ENCODE results near the gene ARHGAP23.
"Not testable (repeated sequence)": the region's sequence is repeated elsewhere in the genome, so short reads cannot be mapped to it uniquely, and the experiment has no call there.

The ARHGAP23 gene

GRCh38 chr17:38530856-38531255 lies 102.6 kb downstream of the ARHGAP23 start:
- not testable (repeated sequence) for DNase-seq

GRCh38 chr17:38531761-38532160 lies 103.5 kb downstream of the ARHGAP23 start:
- DNase-seq: not testable (repeated sequence)

- DNase-seq: no peak
Measured at GRCh38 chr17:38532451-38532850, 104.2 kb downstream of the ARHGAP23 start.

- DNase-seq: no peak
Measured at GRCh38 chr17:38533241-38533640, 105.0 kb downstream of the ARHGAP23 start.

GRCh38 chr17:38533866-38534497 lies 105.7 kb downstream of the ARHGAP23 start:
- no peak for DNase-seq

- no peak for DNase-seq
Measured at GRCh38 chr17:38534498-38534885, 106.2 kb downstream of the ARHGAP23 start.

GRCh38 chr17:38535886-38536285 lies 107.6 kb downstream of the ARHGAP23 start:
- no peak for DNase-seq

GRCh38 chr17:38536661-38537060 lies 108.4 kb downstream of the ARHGAP23 start:
- DNase-seq: no peak

GRCh38 chr17:38538906-38539305 lies 110.6 kb downstream of the ARHGAP23 start:
- DNase-seq: no peak

GRCh38 chr17:38539386-38539785 lies 111.1 kb downstream of the ARHGAP23 start:
- no peak for DNase-seq

- DNase-seq: no peak
Measured at GRCh38 chr17:38540514-38541045, 112.3 kb downstream of the ARHGAP23 start.

GRCh38 chr17:38541281-38541680 lies 113.0 kb downstream of the ARHGAP23 start:
- DNase-seq: no peak

GRCh38 chr17:38542286-38542685 lies 114.0 kb downstream of the ARHGAP23 start:
- DNase-seq: no peak

- DNase-seq: no peak
Measured at GRCh38 chr17:38543403-38544174, 115.3 kb downstream of the ARHGAP23 start.

GRCh38 chr17:38544175-38544838 lies 116.0 kb downstream of the ARHGAP23 start:
- DNase-seq: no peak

GRCh38 chr17:38544839-38545209 lies 116.6 kb downstream of the ARHGAP23 start:
- no peak for DNase-seq

GRCh38 chr17:38545531-38546225 lies 117.4 kb downstream of the ARHGAP23 start:
- DNase-seq: no peak

GRCh38 chr17:38546396-38546795 lies 118.1 kb downstream of the ARHGAP23 start:
- DNase-seq: no peak

GRCh38 chr17:38547444-38547843 lies 119.2 kb downstream of the ARHGAP23 start:
- no peak for DNase-seq

GRCh38 chr17:38549285-38549684 lies 121.0 kb downstream of the ARHGAP23 start:
- DNase-seq: no peak

GRCh38 chr17:38550661-38551060 lies 122.4 kb downstream of the ARHGAP23 start:
- no peak for DNase-seq

- no peak for DNase-seq
Measured at GRCh38 chr17:38551121-38551520, 122.9 kb downstream of the ARHGAP23 start.

GRCh38 chr17:38552343-38552742 lies 124.1 kb downstream of the ARHGAP23 start:
- DNase-seq: no peak
